HG03469 (cell line): ENCODE measurements around the gene CAPN1.
"Not testable (repeated sequence)": the region's sequence is repeated elsewhere in the genome, so short reads cannot be mapped to it uniquely, and the experiment has no call there.

ENCODE experiments used
- ATAC-seq: cut with Tn5 transposase; IDR thresholded peaks from one replicate; pipeline ENCODE4 v1.9.1; 2021; ENCODE audit warnings: mild to moderate bottlenecking, moderate library complexity, moderate number of reproducible peaks; ENCODE audit not compliant: unreplicated experiment

CAPN1 gene

GRCh38 chr11:65159012-65159411 is 22.7 kb upstream of the CAPN1 start:
- no peak for ATAC-seq

GRCh38 chr11:65160643-65161042 is 21.1 kb upstream of the CAPN1 start:
- no peak for ATAC-seq

GRCh38 chr11:65163684-65164083 is 18.0 kb upstream of the CAPN1 start:
- no peak for ATAC-seq

- ATAC-seq, result no peak
These were observed 16.1 kb upstream of the CAPN1 start for GRCh38 chr11:65165410-65166317.

GRCh38 chr11:65166893-65167292 is 14.8 kb upstream of the CAPN1 start:
- no peak for ATAC-seq

- ATAC-seq, result no peak
These were observed 14.1 kb upstream of the CAPN1 start for GRCh38 chr11:65167656-65168055.

GRCh38 chr11:65169164-65169641 is 12.5 kb upstream of the CAPN1 start:
- ATAC-seq, result no peak

- no peak for ATAC-seq
These were observed 11.6 kb upstream of the CAPN1 start, which contains the start of gene SPDYC for GRCh38 chr11:65170058-65170534. Gene SPDYC (plus strand): TSS chr11:65170233. CDS start chr11:65171358, 1,125 bp downstream.

- ATAC-seq, result no peak
These were observed 9.1 kb upstream of the CAPN1 start for GRCh38 chr11:65172600-65172999.

- not testable (repeated sequence) for ATAC-seq
These were observed 7.1 kb upstream of the CAPN1 start for GRCh38 chr11:65174571-65175010.

- no peak for ATAC-seq
These were observed 705 bp upstream of the CAPN1 start for GRCh38 chr11:65180877-65181568.

- ATAC-seq, result no peak
These were observed 786 bp downstream of the CAPN1 start for GRCh38 chr11:65182258-65183170.

GRCh38 chr11:65183201-65183891 is 1.6 kb downstream of the CAPN1 start:
- ATAC-seq, result no peak

- ATAC-seq, result no peak
These were observed 2.4 kb downstream of the CAPN1 start for GRCh38 chr11:65184146-65184545.

GRCh38 chr11:65185171-65185570 is 3.4 kb downstream of the CAPN1 start:
- no peak for ATAC-seq

GRCh38 chr11:65185869-65186341 is 4.2 kb downstream of the CAPN1 start:
- ATAC-seq, result no peak

GRCh38 chr11:65186701-65187100 is 5.0 kb downstream of the CAPN1 start:
- no peak for ATAC-seq

- no peak for ATAC-seq
These were observed 5.5 kb downstream of the CAPN1 start for GRCh38 chr11:65187146-65187675.

- no peak for ATAC-seq
These were observed 6.3 kb downstream of the CAPN1 start for GRCh38 chr11:65187971-65188461.
